ENCODE results near the gene SUGCT.

The SUGCT gene

DNA sequence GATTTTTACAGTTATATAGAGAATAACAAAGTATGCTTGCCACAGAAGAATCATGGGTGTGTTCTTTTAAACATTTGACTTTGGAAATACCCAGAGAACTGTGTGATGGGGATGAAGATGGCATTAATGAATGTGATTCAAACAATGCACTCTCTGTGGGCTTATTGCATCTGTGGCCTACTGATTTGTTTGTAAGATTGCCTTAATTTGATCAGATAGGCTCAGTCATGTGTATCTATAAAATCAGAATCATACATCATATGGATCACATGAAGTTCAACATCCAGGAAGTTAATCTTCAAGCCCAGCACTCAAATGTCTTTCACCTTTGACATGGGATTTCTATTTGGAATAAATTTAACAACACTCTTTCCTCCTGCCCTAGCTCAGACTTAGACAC, 410.9 kb downstream of the SUGCT start:
- no peak for TF ChIP-seq YY1 (IDR thresholded peaks at IDR 0.05; ENCODE audit: insufficient read depth, insufficient read length)
- TF ChIP-seq ZNF274 (IDR thresholded peaks at IDR 0.05; ENCODE audit: low read depth, low read length) = no peak
- TF ChIP-seq SUZ12 (IDR thresholded peaks at IDR 0.05; ENCODE audit: extremely low read depth, insufficient read depth, insufficient read length) = no peak
- no peaks in the 10 kb centered on the region for H3K27me3 ChIP-seq (ENCODE audit: insufficient read depth, insufficient read length)
- no peaks in the 10 kb centered on the region for H3K4me1 ChIP-seq (ENCODE audit: insufficient read depth, insufficient read length)
- no peaks in the 10 kb centered on the region for H3K9me3 ChIP-seq (ENCODE audit: insufficient read depth, low read length)
- H3K36me3 ChIP-seq (ENCODE audit: insufficient read depth, insufficient read length, low read length) = no peaks in the 10 kb centered on the region
- no peak for DNase-seq (ENCODE audit: low read depth, low spot score)
- no peak overlapping the region for H3K9ac ChIP-seq (ENCODE audit: insufficient read length, low read depth)
- H3K4me3 ChIP-seq (ENCODE audit: insufficient read length, low read depth) = no peak overlapping the region

DNA sequence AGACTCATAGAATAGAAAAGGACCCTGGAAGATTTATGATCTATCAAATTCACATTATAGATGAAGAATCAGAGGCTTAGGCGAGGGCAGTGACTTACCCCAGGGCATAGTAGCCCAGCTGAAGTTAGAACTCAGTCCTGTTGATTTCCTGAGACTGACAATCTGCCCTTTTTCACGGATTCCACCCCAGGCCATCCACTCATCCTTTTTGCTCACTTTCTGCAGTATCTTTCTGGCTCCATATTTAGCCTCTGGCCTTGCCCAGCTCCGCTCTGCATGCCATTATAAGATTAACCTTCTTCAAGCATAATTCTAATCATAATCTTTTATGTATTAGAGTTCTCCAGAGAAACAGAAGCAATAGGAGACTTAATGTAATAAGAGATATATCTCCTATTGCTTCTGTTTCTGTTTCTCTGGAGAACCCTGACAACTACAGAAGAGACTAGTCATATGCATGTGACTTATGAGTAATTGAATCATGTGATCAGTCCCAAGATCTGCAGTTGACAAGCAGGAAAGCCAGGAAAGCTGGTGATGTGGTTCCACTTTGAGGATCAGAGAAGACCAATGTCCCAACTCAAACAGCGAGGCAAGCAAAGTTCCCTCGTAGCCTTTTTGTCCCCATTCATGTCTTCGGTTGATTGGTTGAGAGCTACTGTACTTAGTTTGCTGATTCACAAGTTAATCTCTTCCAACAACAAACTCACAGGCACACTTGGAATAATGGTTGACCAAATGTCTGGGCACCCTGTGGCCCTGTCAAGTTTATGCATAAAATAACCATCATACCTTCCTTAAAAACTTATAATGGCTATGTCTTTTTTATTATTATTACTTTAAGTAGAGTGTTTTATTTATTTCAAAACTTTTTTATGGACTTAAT, 412.1 kb downstream of the SUGCT start:
- TF ChIP-seq YY1 (IDR thresholded peaks at IDR 0.05; ENCODE audit: insufficient read depth, insufficient read length) = no peak
- no peak for TF ChIP-seq SUZ12 (IDR thresholded peaks at IDR 0.05; ENCODE audit: extremely low read depth, insufficient read depth, insufficient read length)
- no peak for TF ChIP-seq ZNF274 (IDR thresholded peaks at IDR 0.05; ENCODE audit: low read depth, low read length)
- DNase-seq (ENCODE audit: low read depth, low spot score) = no peak
- Histone ChIP-seq H3K36me3 (ENCODE audit: insufficient read depth, insufficient read length, low read length) (no peaks in the 10 kb centered on the region), H3K27me3 (ENCODE audit: insufficient read depth, insufficient read length) (no peaks in the 10 kb centered on the region), H3K4me3 (ENCODE audit: insufficient read length, low read depth) (no peak overlapping the region), H3K9ac (ENCODE audit: insufficient read length, low read depth) (no peak overlapping the region), H3K9me3 (ENCODE audit: insufficient read depth, low read length) (no peaks in the 10 kb centered on the region), H3K4me1 (ENCODE audit: insufficient read depth, insufficient read length) (no peaks in the 10 kb centered on the region)

- H3K27me3 ChIP-seq (ENCODE audit: insufficient read depth, insufficient read length) = no peaks in the 10 kb centered on the region
- no peak for TF ChIP-seq SUZ12 (IDR thresholded peaks at IDR 0.05; ENCODE audit: extremely low read depth, insufficient read depth, insufficient read length)
- no peak for TF ChIP-seq YY1 (IDR thresholded peaks at IDR 0.05; ENCODE audit: insufficient read depth, insufficient read length)
- TF ChIP-seq ZNF274 (IDR thresholded peaks at IDR 0.05; ENCODE audit: low read depth, low read length) = no peak
Observed at GRCh38 chr7:40549372-40550039, 414.7 kb downstream of the SUGCT start.

DNA sequence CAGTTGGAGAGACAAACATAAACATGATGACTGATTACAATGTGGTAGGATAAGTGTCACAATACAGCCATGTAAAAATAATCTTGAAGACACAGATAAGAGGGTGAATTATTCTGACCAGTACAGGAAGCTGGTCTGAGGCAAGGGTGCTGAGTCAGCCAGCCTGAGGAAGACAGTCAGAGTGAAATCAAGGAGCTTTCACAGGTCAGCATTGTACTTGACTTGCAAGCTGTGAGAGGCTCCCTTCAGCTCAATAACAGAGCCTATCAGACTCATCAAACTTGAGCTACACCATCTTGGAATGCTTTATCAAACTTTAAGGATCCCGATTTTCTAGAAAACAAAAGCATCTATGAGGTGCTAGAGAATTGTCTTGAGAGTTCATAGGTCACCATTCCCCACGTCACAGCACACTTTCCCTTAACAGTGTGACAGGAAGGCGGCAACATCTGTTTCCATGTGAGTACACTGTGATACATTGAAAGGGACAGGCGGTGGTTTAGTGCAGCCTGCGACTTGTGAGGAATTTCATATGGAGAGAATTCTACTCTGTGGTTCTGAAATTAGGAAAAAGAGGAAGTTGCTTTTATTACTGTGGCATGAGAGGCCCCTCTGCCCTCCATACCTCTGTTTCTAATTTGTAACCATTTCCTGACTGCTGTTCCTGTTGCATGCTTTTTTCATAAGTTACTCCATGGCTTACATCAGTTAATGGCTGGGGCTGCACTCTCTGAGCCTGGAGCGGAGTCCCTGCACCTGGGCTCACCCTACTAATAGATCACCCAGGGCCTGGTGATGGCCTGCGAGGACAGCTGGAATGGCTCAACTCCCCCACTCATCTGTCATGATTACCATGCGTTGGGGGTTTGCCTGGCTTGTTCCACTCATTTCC, 417.1 kb downstream of the SUGCT start:
- no peaks in the 10 kb centered on the region for H3K4me1 ChIP-seq (ENCODE audit: insufficient read depth, insufficient read length)
- no peaks in the 10 kb centered on the region for H3K27me3 ChIP-seq (ENCODE audit: insufficient read depth, insufficient read length)
- no peak for DNase-seq (ENCODE audit: low read depth, low spot score)
- H3K9ac ChIP-seq (ENCODE audit: insufficient read length, low read depth) = no peak overlapping the region
- H3K4me3 ChIP-seq (ENCODE audit: insufficient read length, low read depth) = no peak overlapping the region
- TF ChIP-seq ZNF274 (IDR thresholded peaks at IDR 0.05; ENCODE audit: low read depth, low read length) (no peak), SUZ12 (IDR thresholded peaks at IDR 0.05; ENCODE audit: extremely low read depth, insufficient read depth, insufficient read length) (no peak), YY1 (IDR thresholded peaks at IDR 0.05; ENCODE audit: insufficient read depth, insufficient read length) (no peak)
- no peaks in the 10 kb centered on the region for H3K36me3 ChIP-seq (ENCODE audit: insufficient read depth, insufficient read length, low read length)
- H3K9me3 ChIP-seq (ENCODE audit: insufficient read depth, low read length) = no peaks in the 10 kb centered on the region

More at GRCh38 chr7:40549372-40550039, 414.7 kb downstream of the SUGCT start:
- DNase-seq (ENCODE audit: low read depth, low spot score) = no peak
- Histone ChIP-seq H3K9me3 (ENCODE audit: insufficient read depth, low read length) (no peaks in the 10 kb centered on the region), H3K9ac (ENCODE audit: insufficient read length, low read depth) (no peak overlapping the region), H3K4me1 (ENCODE audit: insufficient read depth, insufficient read length) (no peaks in the 10 kb centered on the region), H3K36me3 (ENCODE audit: insufficient read depth, insufficient read length, low read length) (no peaks in the 10 kb centered on the region), H3K4me3 (ENCODE audit: insufficient read length, low read depth) (no peak overlapping the region)

- Histone ChIP-seq H3K27me3 (ENCODE audit: insufficient read depth, insufficient read length) (no peaks in the 10 kb centered on the region), H3K9ac (ENCODE audit: insufficient read length, low read depth) (no peak overlapping the region), H3K9me3 (ENCODE audit: insufficient read depth, low read length) (no peaks in the 10 kb centered on the region), H3K4me1 (ENCODE audit: insufficient read depth, insufficient read length) (no peaks in the 10 kb centered on the region), H3K4me3 (ENCODE audit: insufficient read length, low read depth) (no peak overlapping the region), H3K36me3 (ENCODE audit: insufficient read depth, insufficient read length, low read length) (no peaks in the 10 kb centered on the region)
- no peak for DNase-seq (ENCODE audit: low read depth, low spot score)
- TF ChIP-seq SUZ12 (IDR thresholded peaks at IDR 0.05; ENCODE audit: extremely low read depth, insufficient read depth, insufficient read length) (no peak), ZNF274 (IDR thresholded peaks at IDR 0.05; ENCODE audit: low read depth, low read length) (no peak), YY1 (IDR thresholded peaks at IDR 0.05; ENCODE audit: insufficient read depth, insufficient read length) (no peak)
Observed at GRCh38 chr7:40560672-40561071, 425.9 kb downstream of the SUGCT start.

- H3K4me3 ChIP-seq (ENCODE audit: insufficient read length, low read depth) = no peak overlapping the region
- no peak for DNase-seq (ENCODE audit: low read depth, low spot score)
- H3K9ac ChIP-seq (ENCODE audit: insufficient read length, low read depth) = no peak overlapping the region
- TF ChIP-seq SUZ12 (IDR thresholded peaks at IDR 0.05; ENCODE audit: extremely low read depth, insufficient read depth, insufficient read length) = no peak
- TF ChIP-seq ZNF274 (IDR thresholded peaks at IDR 0.05; ENCODE audit: low read depth, low read length) = no peak
- no peak for TF ChIP-seq YY1 (IDR thresholded peaks at IDR 0.05; ENCODE audit: insufficient read depth, insufficient read length)
- no peaks in the 10 kb centered on the region for H3K27me3 ChIP-seq (ENCODE audit: insufficient read depth, insufficient read length)
- H3K36me3 ChIP-seq (ENCODE audit: insufficient read depth, insufficient read length, low read length) = no peaks in the 10 kb centered on the region
- no peaks in the 10 kb centered on the region for H3K9me3 ChIP-seq (ENCODE audit: insufficient read depth, low read length)
- H3K4me1 ChIP-seq (ENCODE audit: insufficient read depth, insufficient read length) = no peaks in the 10 kb centered on the region
Observed at GRCh38 chr7:40566879-40567278, 432.1 kb downstream of the SUGCT start.
